SU-DHL-6 (cell line): ENCODE data around the gene ZNF668.

Experiments used
- CTCF ChIP-seq: fragments of 200-600 bp; sonication (generic); IDR thresholded peaks from one replicate; pipeline ENCODE4 v1.5.1; 2017; ENCODE audit warnings: antibody characterized with exemption, mild to moderate bottlenecking, low read length, moderate library complexity; ENCODE audit not compliant: insufficient read depth, poor library complexity, severe bottlenecking
- EZH2phosphoT487 ChIP-seq: fragments of 200-600 bp; sonication (generic), shearing (Covaris generic); conservative IDR thresholded peaks from 2 replicates; pipeline ENCODE4 v1.6.1; 2018; ENCODE audit warnings: mild to moderate bottlenecking, antibody characterized with exemption, low read length, moderate library complexity, mixed read lengths

DNA sequence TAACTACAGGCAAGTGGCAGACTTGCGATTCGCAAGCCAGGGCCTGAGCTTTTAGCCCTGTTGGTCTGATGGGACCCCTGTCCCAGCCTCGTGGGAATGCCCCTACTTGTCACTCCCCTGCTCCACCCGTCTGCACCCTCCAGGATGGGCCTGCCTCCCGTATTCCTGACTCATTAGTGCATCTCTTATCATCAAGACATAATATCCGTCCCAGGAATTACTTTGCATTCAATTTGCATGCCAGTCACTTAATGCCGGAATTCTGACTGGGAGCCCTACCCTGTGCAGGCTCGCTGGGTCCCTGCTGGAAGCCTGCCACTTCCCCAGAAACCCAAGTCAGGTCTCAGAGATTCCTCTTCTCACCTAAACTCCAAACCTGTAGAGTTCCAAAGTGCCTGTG is 11.4 kb upstream of the ZNF668 start:
- TF ChIP-seq CTCF: no peak
- no peak for TF ChIP-seq EZH2phosphoT487
